NCI-H187 (cell line): ENCODE results near the gene TOMM70.

Source experiments
- DNase-seq, 2 experiments: peaks; one replicate each; lab custom pipeline; 2025; lab: John Stamatoyannopoulos, UW

Gene TOMM70

DNA sequence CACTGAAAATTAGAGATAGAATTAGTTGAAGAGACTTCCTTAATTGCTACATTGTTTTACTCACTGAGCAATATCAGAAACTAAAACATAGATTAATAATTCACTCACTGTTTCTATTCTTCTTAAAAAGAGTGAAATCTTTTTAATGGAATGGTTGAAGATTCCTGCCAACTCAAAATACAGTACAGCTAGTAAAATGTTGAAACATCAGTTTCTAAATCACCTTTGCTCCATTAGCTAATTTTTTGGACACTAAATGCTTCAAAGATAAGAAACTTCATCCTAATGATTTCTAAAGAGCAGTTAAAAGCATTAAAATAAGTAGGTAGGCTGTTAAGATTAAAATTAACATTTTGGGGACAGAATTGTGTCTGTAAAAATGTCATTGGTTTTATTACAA lies 76.8 kb downstream of the TOMM70 start:
- no peak for DNase-seq

DNA sequence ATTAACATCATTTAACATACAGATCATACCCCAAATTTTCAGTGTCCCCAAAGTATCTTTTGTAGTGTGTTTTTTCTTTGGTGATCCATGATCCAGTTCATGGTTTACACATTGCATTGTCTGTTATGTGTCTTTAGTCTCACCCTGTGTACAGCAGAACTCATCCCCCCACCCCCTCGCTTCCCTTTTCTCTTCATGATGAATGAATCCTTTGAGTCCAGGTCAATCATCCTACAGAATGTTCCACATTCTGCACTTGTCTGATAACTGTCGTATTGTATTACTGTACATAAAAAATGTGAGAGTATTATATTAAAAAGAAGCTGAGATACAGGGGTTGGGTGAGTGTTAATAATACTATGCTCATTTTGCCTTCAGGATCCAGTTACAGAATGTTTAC lies 80.9 kb downstream of the TOMM70 start:
- no peak for DNase-seq

GRCh38 chr3:100317912-100318311 lies 83.0 kb downstream of the TOMM70 start:
- DNase-seq = no peak

DNA sequence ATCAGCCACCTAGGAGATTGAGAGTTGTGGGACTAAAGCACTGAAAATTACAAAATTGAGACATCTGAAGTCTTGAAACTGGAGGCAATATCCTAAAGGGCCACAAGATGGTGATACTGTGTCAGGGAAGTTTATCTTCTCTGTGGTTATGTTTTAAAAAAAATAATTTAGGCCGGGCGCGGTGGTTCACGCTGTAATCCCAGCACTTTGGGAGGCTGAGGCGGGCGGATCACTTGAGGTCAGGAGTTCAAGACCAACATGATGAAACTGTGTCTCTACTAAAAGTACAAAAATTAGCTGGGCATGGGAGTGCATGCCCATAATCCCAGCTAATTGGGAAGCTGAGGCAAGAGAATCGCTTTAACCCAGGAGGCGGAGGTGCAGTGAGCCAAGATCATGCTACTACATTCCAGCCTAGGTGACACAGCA lies 84.2 kb downstream of the TOMM70 start:
- DNase-seq = no peak
